Raji (cell line): ENCODE results near the gene OLFM1.

Experiments used
- POLR2A ChIP-seq: IDR thresholded peaks from 2 replicates; pipeline ENCODE4 v1.6.1; 2011; ENCODE audit warnings: low read depth, low read length, control low read depth; ENCODE audit not compliant: insufficient read depth

Gene OLFM1

DNA sequence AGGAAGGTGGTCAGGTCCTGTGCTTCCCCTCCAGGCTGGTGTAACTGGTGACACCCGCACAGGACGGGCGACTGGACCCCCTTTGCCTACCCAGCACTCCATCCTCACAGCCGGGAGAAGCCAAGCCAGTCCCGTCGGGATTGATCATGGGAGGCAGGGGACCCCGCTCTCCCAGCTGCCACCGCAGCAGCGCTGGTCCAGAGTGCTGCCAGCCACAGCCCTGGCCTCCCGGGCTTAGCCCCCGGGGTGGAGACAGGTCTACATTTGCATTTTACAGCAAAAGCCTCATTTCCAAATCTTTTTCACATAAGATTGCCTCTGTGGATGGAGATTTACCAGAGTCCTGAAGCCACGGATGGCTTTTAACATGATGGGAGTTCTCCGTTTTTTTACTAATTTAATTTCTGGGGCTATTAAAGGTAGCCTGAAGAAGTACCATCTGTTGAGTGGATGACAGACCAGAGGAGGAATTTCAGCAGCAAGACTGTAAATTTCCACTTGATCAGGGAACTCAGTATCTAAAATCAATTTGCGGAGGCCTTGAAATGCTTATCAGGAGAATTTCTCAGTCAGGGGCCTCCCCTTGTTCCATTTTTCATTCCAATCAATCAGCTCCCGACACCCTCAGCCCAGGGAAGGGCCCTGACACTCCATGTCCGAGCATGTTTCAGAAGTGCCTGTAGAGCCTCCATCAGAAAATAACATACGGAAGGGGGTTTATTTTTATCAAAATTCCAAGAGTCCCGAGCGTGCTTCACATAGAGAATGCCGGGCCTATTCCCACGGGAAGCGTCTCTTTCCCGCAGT is 80.6 kb downstream of the OLFM1 start:
- TF ChIP-seq POLR2A = no peak

DNA sequence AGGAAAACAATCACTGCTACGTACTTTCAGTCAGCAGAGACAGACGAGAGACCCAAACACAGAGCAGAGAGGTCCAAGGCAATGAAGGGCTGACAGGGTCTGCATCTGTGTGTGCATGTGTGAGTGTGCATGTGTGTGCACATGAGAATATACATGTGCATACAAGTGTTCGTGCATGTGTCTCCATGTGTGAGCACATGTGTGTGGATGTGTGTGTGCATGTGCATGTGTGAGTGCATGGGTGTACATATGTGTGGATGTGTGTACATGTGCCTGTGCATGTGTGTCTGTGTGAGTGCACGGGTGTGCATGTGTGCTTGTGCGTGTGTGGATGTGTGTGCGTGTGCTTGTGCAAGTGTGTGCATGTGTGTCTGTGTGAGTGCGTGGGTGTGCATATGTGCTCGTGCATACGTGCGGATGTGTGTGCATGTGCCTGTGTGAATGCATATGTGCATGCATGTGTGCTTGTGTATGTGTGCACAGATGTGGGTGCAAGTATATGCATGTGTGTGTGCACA is 82.3 kb downstream of the OLFM1 start:
- no peak for TF ChIP-seq POLR2A

DNA sequence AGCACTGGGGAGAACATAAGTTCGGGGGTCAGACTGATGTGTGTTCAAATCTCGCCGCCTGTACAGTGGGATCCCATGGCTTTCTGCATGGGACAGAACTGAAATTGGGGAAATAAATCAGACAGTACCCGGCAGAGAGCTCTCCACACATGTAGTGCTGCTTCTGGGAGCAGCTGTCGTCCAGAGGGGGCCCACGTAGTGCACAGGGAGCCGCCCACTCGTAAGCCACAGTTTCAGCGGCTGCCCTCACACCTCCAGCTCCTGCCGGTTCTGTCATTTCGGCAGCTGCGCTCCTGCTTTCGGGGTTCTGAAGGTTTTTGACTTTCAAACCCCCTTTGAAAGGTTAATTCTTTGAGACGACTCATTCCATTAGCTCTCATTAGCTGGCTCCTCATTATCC is 83.1 kb downstream of the OLFM1 start:
- TF ChIP-seq POLR2A = no peak
